ENCODE results near the gene CD2AP.

Gene CD2AP

GRCh38 chr6:47670851-47671250 is 193.3 kb downstream of the CD2AP start:
- no peak for TF ChIP-seq CTCF (IDR thresholded peaks at IDR 0.05)

GRCh38 chr6:47671777-47672176 is 194.2 kb downstream of the CD2AP start:
- no peak for TF ChIP-seq CTCF (IDR thresholded peaks at IDR 0.05)

GRCh38 chr6:47672816-47673215 is 195.2 kb downstream of the CD2AP start:
- no peak for TF ChIP-seq CTCF (IDR thresholded peaks at IDR 0.05)

- TF ChIP-seq CTCF (IDR thresholded peaks at IDR 0.05): no peak
These were observed 197.1 kb downstream of the CD2AP start for GRCh38 chr6:47674673-47675072.

All from LNCAP (cell line).